Measurements from ENCODE around the gene FOXP2.

GRCh38 chr7:114662002-114662677, 247.5 kb downstream of the FOXP2 start:
- TF ChIP-seq CTCF (IDR thresholded peaks at IDR 0.05; ENCODE audit: poor library complexity), result no peak
- TF ChIP-seq EZH2 (IDR thresholded peaks at IDR 0.05; ENCODE audit: borderline replicate concordance), result no peak
